ENCODE results near the gene RNF225. TPM values are rescaled to one million over a fixed set of nuclear protein-coding genes. Genes with fewer than 3 reads are reported as not detected.
"Not testable (repeated sequence)": the region's sequence is repeated elsewhere in the genome, so short reads cannot be mapped to it uniquely, and the experiment has no call there.

RNF225 gene
- polyA plus RNA-seq, 4 donors: 0.10 TPM; not detected in 3

GRCh38 chr19:58406818-58407657 is 11.6 kb downstream of the RNF225 start:
- no peak for DNase-seq (ENCODE audit: low read depth in 4 of 4, low spot score in 3 of 4)

GRCh38 chr19:58407658-58408151 is 12.2 kb downstream of the RNF225 start:
- no peak for DNase-seq (ENCODE audit: low read depth in 4 of 4, low spot score in 3 of 4)

- DNase-seq (ENCODE audit: low read depth in 4 of 4, low spot score in 3 of 4): peak; percentile 89 to 94 (median 93)
Measured at GRCh38 chr19:58408152-58409009, 12.9 kb downstream of the RNF225 start, which contains the start of gene ZNF584. Gene ZNF584 (plus strand): TSS chr19:58408649. CDS start chr19:58409148, 499 bp downstream.

- DNase-seq (ENCODE audit: low read depth in 4 of 4, low spot score in 3 of 4): no peak
Measured at GRCh38 chr19:58409010-58409790, 13.7 kb downstream of the RNF225 start.

- DNase-seq (ENCODE audit: low read depth in 4 of 4, low spot score in 3 of 4): no peak
Measured at GRCh38 chr19:58416604-58417003, 21.1 kb downstream of the RNF225 start.

- DNase-seq (ENCODE audit: low read depth in 4 of 4, low spot score in 3 of 4): no peak
Measured at GRCh38 chr19:58417071-58417470, 21.6 kb downstream of the RNF225 start.

- no peak for DNase-seq (ENCODE audit: low read depth in 4 of 4, low spot score in 3 of 4)
Measured at GRCh38 chr19:58428617-58429016, 33.2 kb downstream of the RNF225 start.

GRCh38 chr19:58429745-58430144 is 34.3 kb downstream of the RNF225 start:
- DNase-seq (ENCODE audit: low read depth in 4 of 4, low spot score in 3 of 4): no peak

- no peak for DNase-seq (ENCODE audit: low read depth in 4 of 4, low spot score in 3 of 4)
Measured at GRCh38 chr19:58434217-58434616, 38.8 kb downstream of the RNF225 start.

- DNase-seq (ENCODE audit: low read depth in 4 of 4, low spot score in 3 of 4): peak; percentile 98 to 99 (median 99)
Measured at GRCh38 chr19:58439576-58440554, 44.4 kb downstream of the RNF225 start, which contains the start of gene ZNF132. Gene ZNF132 (minus strand): TSS chr19:58440153. CDS start chr19:58439821, 332 bp downstream.

GRCh38 chr19:58440556-58440955 is 45.1 kb downstream of the RNF225 start:
- no peak for DNase-seq (ENCODE audit: low read depth in 4 of 4, low spot score in 3 of 4)

- DNase-seq (ENCODE audit: low read depth in 4 of 4, low spot score in 3 of 4): not testable (repeated sequence)
Measured at GRCh38 chr19:58442986-58443385, 47.5 kb downstream of the RNF225 start.

Other genes with a start within 250 kb of the RNF225 start
- 10 to 100 TPM; 18.8 to 26.1 (median 24.1) TPM for gene ZNF329, start 244.9 kb upstream of the RNF225 start, polyA plus RNA-seq (ENCODE audit: insufficient read length in 4 of 4)
- 10 to 100 TPM; 18.1 to 22.7 (median 19.1) TPM for gene ZNF274, start 212.6 kb upstream of the RNF225 start, polyA plus RNA-seq (ENCODE audit: insufficient read length in 4 of 4)
- gene ZNF544, start 166.7 kb upstream of the RNF225 start, polyA plus RNA-seq (ENCODE audit: insufficient read length in 4 of 4): 10 to 100 TPM; 29.7 to 37.0 (median 33.2) TPM
- gene ZNF8, start 116.7 kb upstream of the RNF225 start, polyA plus RNA-seq (ENCODE audit: insufficient read length in 4 of 4): 1 to 10 TPM; 6.4 to 7.5 (median 7.0) TPM
- 10 to 100 TPM; 46.2 to 51.0 (median 49.4) TPM for gene ERVK3-1, start 90.3 kb upstream of the RNF225 start, polyA plus RNA-seq (ENCODE audit: insufficient read length in 4 of 4)
- gene ZSCAN22, start 68.7 kb upstream of the RNF225 start, polyA plus RNA-seq (ENCODE audit: insufficient read length in 4 of 4): 1 to 10 TPM; 3.4 to 3.8 (median 3.5) TPM
- 1 to 10 TPM in 1 of 4 donors, under 1 TPM in 3; 0.39 to 2.7 (median 0.93) TPM for gene A1BG, start 42.2 kb upstream of the RNF225 start, polyA plus RNA-seq (ENCODE audit: insufficient read length in 4 of 4)
- 1 to 10 TPM; 3.3 to 5.7 (median 3.9) TPM for gene ZNF497, start 32.9 kb upstream of the RNF225 start, polyA plus RNA-seq (ENCODE audit: insufficient read length in 4 of 4)
- 1 to 10 TPM; 2.1 to 5.3 (median 2.8) TPM for gene ZNF837, start 14.6 kb upstream of the RNF225 start, polyA plus RNA-seq (ENCODE audit: insufficient read length in 4 of 4)
- gene RPS5, start 8.4 kb upstream of the RNF225 start, polyA plus RNA-seq (ENCODE audit: insufficient read length in 4 of 4): 1,000 to 10,000 TPM in 1 of 4 donors, 100 to 1,000 TPM in 3; 816 to 1,178 (median 906) TPM
- gene ZNF584, start 13.0 kb downstream of the RNF225 start, polyA plus RNA-seq (ENCODE audit: insufficient read length in 4 of 4): 10 to 100 TPM; 12.3 to 14.6 (median 13.6) TPM
- 10 to 100 TPM; 11.9 to 16.2 (median 15.2) TPM for gene ZNF132, start 44.5 kb downstream of the RNF225 start, polyA plus RNA-seq (ENCODE audit: insufficient read length in 4 of 4)
- 1 to 10 TPM; 4.7 to 6.2 (median 5.3) TPM for gene ZNF324B, start 56.0 kb downstream of the RNF225 start, polyA plus RNA-seq (ENCODE audit: insufficient read length in 4 of 4)
- 10 to 100 TPM in 2 of 4 donors, 1 to 10 TPM in 2; 8.6 to 11.4 (median 9.8) TPM for gene ZNF324, start 71.4 kb downstream of the RNF225 start, polyA plus RNA-seq (ENCODE audit: insufficient read length in 4 of 4)
- 10 to 100 TPM; 14.4 to 19.0 (median 15.5) TPM for gene ZNF446, start 80.7 kb downstream of the RNF225 start, polyA plus RNA-seq (ENCODE audit: insufficient read length in 4 of 4)
- gene SLC27A5, start 116.3 kb downstream of the RNF225 start, polyA plus RNA-seq (ENCODE audit: insufficient read length in 4 of 4): 10 to 100 TPM in 2 of 4 donors, 1 to 10 TPM in 2; 8.6 to 12.3 (median 10.2) TPM
- 10 to 100 TPM in 3 of 4 donors, 1 to 10 TPM in 1; 9.4 to 16.7 (median 11.4) TPM for gene ZBTB45, start 124.2 kb downstream of the RNF225 start, polyA plus RNA-seq (ENCODE audit: insufficient read length in 4 of 4)
- gene TRIM28, start 148.4 kb downstream of the RNF225 start, polyA plus RNA-seq (ENCODE audit: insufficient read length in 4 of 4): 100 to 1,000 TPM; 677 to 796 (median 712) TPM
- gene CHMP2A, start 159.4 kb downstream of the RNF225 start, polyA plus RNA-seq (ENCODE audit: insufficient read length in 4 of 4): 100 to 1,000 TPM; 113 to 135 (median 118) TPM
- 100 to 1,000 TPM in 2 of 4 donors, 10 to 100 TPM in 2; 86.2 to 101 (median 94.1) TPM for gene UBE2M, start 163.0 kb downstream of the RNF225 start, polyA plus RNA-seq (ENCODE audit: insufficient read length in 4 of 4)
- 10 to 100 TPM; 28.3 to 37.3 (median 32.0) TPM for gene MZF1, start 177.7 kb downstream of the RNF225 start, polyA plus RNA-seq (ENCODE audit: insufficient read length in 4 of 4)

All from right renal pelvis (tissue), 4 donors.